Fibroblast of lung (primary cell): ENCODE data around the gene ACBD3. TPM values are rescaled to one million over a fixed set of nuclear protein-coding genes. Genes with fewer than 3 reads are reported as not detected.

Experiments
- DNase-seq, 2 donors: peaks; one replicate each; pipeline versions ENCODE4 v3.0.0 to v3.0.0-alpha.2; 2010; ENCODE audit warnings: low read depth in 2 of 2
- H2AFZ ChIP-seq: 2 replicates; pipeline ENCODE4 v1.5.1; 2012; ENCODE audit warnings: low read length, control low read depth, inconsistent platforms
- H3K27ac ChIP-seq: 2 replicates; pipeline ENCODE4 v1.5.1; 2011; ENCODE audit warnings: low read length, control low read depth; ENCODE audit not compliant: insufficient read depth
- H3K27me3 ChIP-seq: 2 replicates; pipeline ENCODE4 v1.5.1; 2011; ENCODE audit warnings: mild to moderate bottlenecking, low read length; ENCODE audit not compliant: control insufficient read depth, insufficient read depth
- H3K36me3 ChIP-seq: 2 replicates; pipeline ENCODE4 v1.5.1; 2011; ENCODE audit warnings: low read length; ENCODE audit not compliant: control insufficient read depth, insufficient read depth
- H3K4me1 ChIP-seq: 2 replicates; pipeline ENCODE4 v1.5.1; 2011; ENCODE audit warnings: low read length; ENCODE audit not compliant: control insufficient read depth, insufficient read depth; ENCODE audit errors: extremely low read depth
- H3K4me2 ChIP-seq: 2 replicates; pipeline ENCODE4 v1.5.1; 2011; ENCODE audit warnings: low read length, control low read depth; ENCODE audit not compliant: insufficient read depth; ENCODE audit errors: extremely low read depth
- H3K4me3 ChIP-seq, 4 experiments: fragments of 200-600 bp in 1 of 4; sonication (generic) in 1 of 4; replicated peaks in 1 of 4; 2 replicates each; pipeline ENCODE4 v1.5.1; 2011 to 2016; ENCODE audit warnings: low read length in 4 of 4, low read depth in 3 of 4, mild to moderate bottlenecking in 3 of 4, control low read depth in 2 of 4, inconsistent platforms in 1 of 4, mixed read lengths in 1 of 4; ENCODE audit not compliant: insufficient read depth in 1 of 4; ENCODE audit errors: control extremely low read depth in 1 of 4
- H3K79me2 ChIP-seq: 2 replicates; pipeline ENCODE4 v1.5.1; 2012; ENCODE audit warnings: mild to moderate bottlenecking, low read length, inconsistent platforms; ENCODE audit not compliant: control insufficient read depth, insufficient read depth
- H3K9ac ChIP-seq: 2 replicates; pipeline ENCODE4 v1.5.1; 2011; ENCODE audit warnings: mild to moderate bottlenecking, low read length, control low read depth; ENCODE audit not compliant: insufficient read depth
- H3K9me3 ChIP-seq: 2 replicates; pipeline ENCODE4 v1.5.1; 2012; ENCODE audit warnings: low read depth, low read length; ENCODE audit not compliant: control insufficient read depth, insufficient read depth
- H4K20me1 ChIP-seq: 2 replicates; pipeline ENCODE4 v1.5.1; 2011; ENCODE audit warnings: low read length; ENCODE audit not compliant: control insufficient read depth, insufficient read depth; ENCODE audit errors: extremely low read depth
- CTCF ChIP-seq, 2 donors: IDR thresholded peaks in 1 of 2; conservative IDR thresholded peaks in 1 of 2; 1 replicate in 1 of 2; 2 replicates in 1 of 2; pipeline ENCODE4 v1.5.1; 2011 to 2012; ENCODE audit warnings: low read length in 2 of 2, control low read depth in 1 of 2, inconsistent platforms in 1 of 2, low read depth in 1 of 2, mild to moderate bottlenecking in 1 of 2
- EZH2 ChIP-seq: IDR thresholded peaks from 2 replicates; pipeline ENCODE4 v1.5.1; 2012; ENCODE audit warnings: low read length, control low read depth, mild to moderate bottlenecking; ENCODE audit errors: missing control alignments
- polyA plus RNA-seq, 2 donors: library from polyadenylated mRNA; depleted of rRNA in 1 of 2; stranded (reverse) in 1 of 2; unstranded in 1 of 2; fragments of >200 nt; gene quantifications; 2 replicates each; pipeline ENCODE4 v1.2.1, GENCODE V29; 2011 to 2012; ENCODE audit warnings: missing spikeins in 1 of 2
- total RNA-seq: library from RNA; depleted of rRNA; stranded (reverse); fragments of >200 nt; gene quantifications from 2 replicates; pipeline ENCODE4 v1.2.1, GENCODE V29; 2014

Gene ACBD3
- total and polyA plus RNA-seq, 2 donors (not counting 1 experiment from before 2014, with no cell fraction given): 67.7 to 85.0 TPM

- peak overlapping the region; percentile 87 for H3K27ac ChIP-seq
- peak overlapping the region; percentile 70 to 95 (median 82) for H3K4me3 ChIP-seq
- peaks cover 2% of the 10 kb centered on the region for H3K36me3 ChIP-seq
- H3K27me3 ChIP-seq: no peaks in the 10 kb centered on the region
- H4K20me1 ChIP-seq: peaks cover 6% of the 10 kb centered on the region
- no peaks in the 10 kb centered on the region for H3K9me3 ChIP-seq
- no peak for TF ChIP-seq EZH2
- no peak for TF ChIP-seq CTCF (conservative IDR thresholded peaks at IDR 0.05 in 1 of 2, IDR thresholded peaks at IDR 0.05 in 1 of 2; ENCODE audit: low read depth in 1 of 2, low read length in 2 of 2)
- no peak for DNase-seq
- H3K4me1 ChIP-seq: peaks cover 7% of the 10 kb centered on the region
- peak overlapping the region; percentile 92 for H3K4me2 ChIP-seq
- H2AFZ ChIP-seq: peak overlapping the region; percentile 95
- H3K9ac ChIP-seq: no peak overlapping the region
- H3K79me2 ChIP-seq: peaks cover 46% of the 10 kb centered on the region
Measured at GRCh38 chr1:226187380-226187779, 839 bp upstream of the ACBD3 start.

GRCh38 chr1:226187019-226187322, 430 bp upstream of the ACBD3 start:
- H3K4me1 ChIP-seq: peaks cover 7% of the 10 kb centered on the region
- peak overlapping the region; percentile 95 for H2AFZ ChIP-seq
- peak overlapping the region; percentile 70 to 95 (median 82) for H3K4me3 ChIP-seq
- peak overlapping the region; percentile 87 for H3K27ac ChIP-seq
- H3K9me3 ChIP-seq: no peaks in the 10 kb centered on the region
- peak overlapping the region; percentile 92 for H3K4me2 ChIP-seq
- no peaks in the 10 kb centered on the region for H3K27me3 ChIP-seq
- DNase-seq: no peak
- peaks cover 50% of the 10 kb centered on the region for H3K79me2 ChIP-seq
- H3K36me3 ChIP-seq: peaks cover 2% of the 10 kb centered on the region
- TF ChIP-seq CTCF (conservative IDR thresholded peaks at IDR 0.05 in 1 of 2, IDR thresholded peaks at IDR 0.05 in 1 of 2; ENCODE audit: low read depth in 1 of 2, low read length in 2 of 2) (no peak), EZH2 (no peak)
- peaks cover 6% of the 10 kb centered on the region for H4K20me1 ChIP-seq
- H3K9ac ChIP-seq: peak overlapping the region; percentile 87

GRCh38 chr1:226185141-226186036, 1.2 kb downstream of the ACBD3 start:
- Histone ChIP-seq H3K9me3 (no peaks in the 10 kb centered on the region), H3K4me2 (peak overlapping the region; percentile 72), H3K4me1 (peaks cover 7% of the 10 kb centered on the region), H3K9ac (peak overlapping the region; percentile 87), H3K27ac (peak overlapping the region; percentile 87), H2AFZ (no peak overlapping the region), H3K36me3 (peaks cover 2% of the 10 kb centered on the region), H3K4me3 (peak overlapping the region; percentile 70 to 98 (median 82)), H3K79me2 (peaks cover 64% of the 10 kb centered on the region), H3K27me3 (no peaks in the 10 kb centered on the region), H4K20me1 (peaks cover 11% of the 10 kb centered on the region)
- no peak for TF ChIP-seq EZH2
- peak; percentile 22 to 45 for DNase-seq
